Naive thymus-derived CD8-positive, alpha-beta T cell (primary cell): Measurements from ENCODE around the gene DCDC1. TPM values are rescaled to one million over a fixed set of nuclear protein-coding genes. Genes with fewer than 3 reads are reported as not detected.
"Not testable (repeated sequence)": the region's sequence is repeated elsewhere in the genome, so short reads cannot be mapped to it uniquely, and the experiment has no call there.

Source experiments
- ATAC-seq, 2 donors: fragments of 150-1000 bp; cut with Tn5 transposase in 1 of 2; sonication (Bioruptor Pico), chemical (Tn5 transposase) in 1 of 2; 1 replicate in 1 of 2; 2 replicates in 1 of 2; pipeline ENCODE4 v1.10.0; 2021; ENCODE audit warnings: mild to moderate bottlenecking in 2 of 2, moderate library complexity in 2 of 2
- POLR2A ChIA-PET: fragments of 350-600 bp; sonication (Branson Sonifier 250); formaldehyde crosslinking; loops from one replicate; lab custom pipeline; 2021; ENCODE audit warnings: antibody characterized with exemption; lab: Charles Lee
- DNase-seq, 10 donors: peaks; one replicate each; pipeline versions ENCODE4 v3.0.0 to v3.0.0-alpha.2; 2020 to 2022
- H3K27ac Mint-ChIP-seq, 10 donors: one replicate each; pipeline ENCODE4 v1.8.0; 2020 to 2022; ENCODE audit warnings: mild to moderate bottlenecking in 10 of 10, mixed read lengths in 10 of 10, moderate library complexity in 4 of 10, inconsistent platforms in 1 of 10
- H3K27me3 Mint-ChIP-seq, 5 donors: one replicate each; pipeline ENCODE4 v1.8.0; 2021 to 2022; ENCODE audit warnings: mixed read lengths in 5 of 5
- H3K36me3 Mint-ChIP-seq, 3 donors: one replicate each; pipeline ENCODE4 v1.8.0; 2020 to 2022; ENCODE audit warnings: mixed read lengths in 3 of 3, mild to moderate bottlenecking in 2 of 3, inconsistent platforms in 1 of 3
- H3K4me1 Mint-ChIP-seq, 4 donors: one replicate each; pipeline ENCODE4 v1.8.0; 2021 to 2022; ENCODE audit warnings: mixed read lengths in 4 of 4
- H3K4me3 Mint-ChIP-seq, 10 donors: one replicate each; pipeline ENCODE4 v1.8.0; 2020 to 2022; ENCODE audit warnings: mild to moderate bottlenecking in 10 of 10, mixed read lengths in 10 of 10, moderate library complexity in 6 of 10, inconsistent platforms in 1 of 10
- H3K9me3 Mint-ChIP-seq, 9 donors: one replicate each; pipeline ENCODE4 v1.8.0; 2020 to 2022; ENCODE audit warnings: mixed read lengths in 9 of 9, mild to moderate bottlenecking in 3 of 9, inconsistent platforms in 1 of 9, moderate library complexity in 1 of 9
- polyA plus RNA-seq, 3 donors: library from polyadenylated mRNA; unstranded; fragments of 300-500 nt; fragmentation: Illumina TruSeq; gene quantifications; one replicate each; pipeline ENCODE4 v1.2.3, GENCODE V29; 2021
- total RNA-seq, 8 experiments: library from RNA in 2 of 8; stranded (reverse) in 2 of 8; gene quantifications; one replicate each; pipeline ENCODE4 v1.2.3 and lab custom pipeline; 2021 to 2026

The DCDC1 gene
- total and polyA plus RNA-seq, 5 experiments from 2014 or later = 0.29 to 1.8 (median 0.46) TPM; not detected in 1

- peaks cover 0 to 3% (median 2%) of the 10 kb centered on the region in 5 donors for H3K27me3 Mint-ChIP-seq
- H3K4me1 Mint-ChIP-seq = peaks cover 0 to 5% (median 2%) of the 10 kb centered on the region in 4 donors
- POLR2A ChIA-PET = no interaction called here
- H3K9me3 Mint-ChIP-seq = peaks cover 0 to 7% (median 0%) of the 10 kb centered on the region in 9 donors
- H3K4me3 Mint-ChIP-seq = no peak overlapping the region
- ATAC-seq = no peak
- no peak overlapping the region for H3K27ac Mint-ChIP-seq
- no peak for DNase-seq
- H3K36me3 Mint-ChIP-seq = no peaks in the 10 kb centered on the region
These were observed 46.4 kb downstream of the DCDC1 start for GRCh38 chr11:31323145-31323544.

GRCh38 chr11:31321494-31321893, 48.0 kb downstream of the DCDC1 start:
- H3K4me1 Mint-ChIP-seq, ATAC-seq, DNase-seq, H3K27ac Mint-ChIP-seq, POLR2A ChIA-PET, H3K36me3 Mint-ChIP-seq, H3K4me3 Mint-ChIP-seq, H3K27me3 Mint-ChIP-seq, H3K9me3 Mint-ChIP-seq: not testable (repeated sequence)

- H3K27ac Mint-ChIP-seq = no peak overlapping the region
- no peaks in the 10 kb centered on the region for H3K9me3 Mint-ChIP-seq
- POLR2A ChIA-PET = no interaction called here
These were observed 65.8 kb downstream of the DCDC1 start for GRCh38 chr11:31303644-31304180.

GRCh38 chr11:31301549-31302510, 67.7 kb downstream of the DCDC1 start:
- H3K27ac Mint-ChIP-seq = no peak overlapping the region
- peaks cover 0 to under 1% (median 0%) of the 10 kb centered on the region in 3 donors for H3K36me3 Mint-ChIP-seq
- H3K27me3 Mint-ChIP-seq = peaks cover 0 to 8% (median 0%) of the 10 kb centered on the region in 5 donors
- no peaks in the 10 kb centered on the region for H3K9me3 Mint-ChIP-seq
- no peak for DNase-seq
- POLR2A ChIA-PET = no interaction called here
- no peak for ATAC-seq
- no peaks in the 10 kb centered on the region for H3K4me1 Mint-ChIP-seq
- H3K4me3 Mint-ChIP-seq = no peak overlapping the region

More at GRCh38 chr11:31303644-31304180, 65.8 kb downstream of the DCDC1 start:
- H3K27me3 Mint-ChIP-seq = no peaks in the 10 kb centered on the region
- DNase-seq (no peak), ATAC-seq (no peak)
- H3K4me3 Mint-ChIP-seq = no peak overlapping the region
- H3K4me1 Mint-ChIP-seq = no peaks in the 10 kb centered on the region
- no peaks in the 10 kb centered on the region for H3K36me3 Mint-ChIP-seq

- no peak overlapping the region for H3K4me3 Mint-ChIP-seq
- no peak for ATAC-seq
These were observed 74.2 kb downstream of the DCDC1 start for GRCh38 chr11:31295308-31295707.

GRCh38 chr11:31273527-31273926, 96.0 kb downstream of the DCDC1 start:
- peaks cover 0 to 29% (median 0%) of the 10 kb centered on the region in 3 donors for H3K36me3 Mint-ChIP-seq
- DNase-seq, ATAC-seq, H3K4me3 Mint-ChIP-seq, H3K27me3 Mint-ChIP-seq, POLR2A ChIA-PET, H3K4me1 Mint-ChIP-seq, H3K27ac Mint-ChIP-seq: not testable (repeated sequence)
- H3K9me3 Mint-ChIP-seq = peaks cover 0 to 46% (median 30%) of the 10 kb centered on the region in 9 donors

More at GRCh38 chr11:31295308-31295707, 74.2 kb downstream of the DCDC1 start:
- peaks cover 0 to 16% (median 6%) of the 10 kb centered on the region in 5 donors for H3K27me3 Mint-ChIP-seq
- H3K27ac Mint-ChIP-seq = no peak overlapping the region
- peaks cover 0 to 1% (median 0%) of the 10 kb centered on the region in 3 donors for H3K36me3 Mint-ChIP-seq
- H3K4me1 Mint-ChIP-seq = no peaks in the 10 kb centered on the region
- POLR2A ChIA-PET = no interaction called here
- H3K9me3 Mint-ChIP-seq = no peaks in the 10 kb centered on the region
- DNase-seq = no peak

GRCh38 chr11:31267720-31268119, 101.8 kb downstream of the DCDC1 start:
- ATAC-seq (no peak), DNase-seq (no peak)
- H3K36me3 Mint-ChIP-seq = peaks cover 0 to 14% (median 0%) of the 10 kb centered on the region in 3 donors
- H3K9me3 Mint-ChIP-seq = peaks cover 0 to 22% (median 15%) of the 10 kb centered on the region in 9 donors
- H3K27ac Mint-ChIP-seq = no peak overlapping the region
- no peak overlapping the region for H3K4me3 Mint-ChIP-seq
- POLR2A ChIA-PET = no interaction called here
- peaks cover 0 to 7% (median 2%) of the 10 kb centered on the region in 5 donors for H3K27me3 Mint-ChIP-seq
- H3K4me1 Mint-ChIP-seq = no peaks in the 10 kb centered on the region

DNA sequence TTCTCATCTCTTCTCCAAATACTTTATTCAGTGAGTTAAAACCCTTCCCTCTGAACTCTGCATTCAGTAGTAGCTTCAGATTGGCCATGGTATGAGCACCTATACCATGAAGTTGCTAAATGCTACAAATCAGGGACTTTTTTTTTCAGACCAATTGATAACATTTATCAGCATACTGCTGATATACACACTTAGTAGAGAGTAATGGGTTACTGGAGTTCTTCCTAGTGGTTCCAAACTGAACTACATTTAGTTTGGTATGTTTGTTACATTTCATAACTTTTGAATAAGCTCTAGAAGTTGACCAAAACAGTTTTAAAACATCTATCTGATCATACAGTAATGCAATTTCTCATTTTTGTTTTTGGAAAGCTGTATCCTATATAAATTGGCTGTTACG, 104.7 kb downstream of the DCDC1 start:
- Mint-ChIP-seq H3K27ac (no peak overlapping the region), H3K9me3 (peaks cover 0 to 3% (median 0%) of the 10 kb centered on the region in 9 donors)
- POLR2A ChIA-PET = no interaction called here

GRCh38 chr11:31262761-31263160, 106.8 kb downstream of the DCDC1 start:
- ATAC-seq = no peak
- Mint-ChIP-seq H3K27me3 (peaks cover 0 to 4% (median 1%) of the 10 kb centered on the region in 5 donors), H3K4me3 (no peak overlapping the region), H3K4me1 (no peaks in the 10 kb centered on the region), H3K9me3 (peaks cover 0 to 2% (median 0%) of the 10 kb centered on the region in 9 donors), H3K36me3 (no peaks in the 10 kb centered on the region), H3K27ac (no peak overlapping the region)
- no peak for DNase-seq
- POLR2A ChIA-PET = no interaction called here

More for the DNA sequence above, 104.7 kb downstream of the DCDC1 start:
- no peaks in the 10 kb centered on the region for H3K36me3 Mint-ChIP-seq
- no peak for ATAC-seq
- no peak for DNase-seq
- no peaks in the 10 kb centered on the region for H3K4me1 Mint-ChIP-seq
- no peak overlapping the region for H3K4me3 Mint-ChIP-seq
- H3K27me3 Mint-ChIP-seq = peaks cover 0 to 4% (median 1%) of the 10 kb centered on the region in 5 donors

- no peak for ATAC-seq
- Mint-ChIP-seq H3K9me3 (no peaks in the 10 kb centered on the region), H3K36me3 (no peaks in the 10 kb centered on the region), H3K4me1 (no peaks in the 10 kb centered on the region), H3K27ac (no peak overlapping the region), H3K27me3 (peaks cover 0 to 8% (median 1%) of the 10 kb centered on the region in 5 donors), H3K4me3 (no peak overlapping the region)
- DNase-seq = no peak
- POLR2A ChIA-PET = no interaction called here
These were observed 109.7 kb downstream of the DCDC1 start for GRCh38 chr11:31259797-31260196.

GRCh38 chr11:31254415-31254814, 115.1 kb downstream of the DCDC1 start:
- H3K27me3 Mint-ChIP-seq = peaks cover 5 to 18% (median 11%) of the 10 kb centered on the region in 5 donors
- H3K4me1 Mint-ChIP-seq = no peaks in the 10 kb centered on the region
- no peaks in the 10 kb centered on the region for H3K9me3 Mint-ChIP-seq
- H3K27ac Mint-ChIP-seq = no peak overlapping the region
- no peak overlapping the region for H3K4me3 Mint-ChIP-seq
- H3K36me3 Mint-ChIP-seq = no peaks in the 10 kb centered on the region
- ATAC-seq = no peak
- POLR2A ChIA-PET = no interaction called here
- DNase-seq = no peak

DNA sequence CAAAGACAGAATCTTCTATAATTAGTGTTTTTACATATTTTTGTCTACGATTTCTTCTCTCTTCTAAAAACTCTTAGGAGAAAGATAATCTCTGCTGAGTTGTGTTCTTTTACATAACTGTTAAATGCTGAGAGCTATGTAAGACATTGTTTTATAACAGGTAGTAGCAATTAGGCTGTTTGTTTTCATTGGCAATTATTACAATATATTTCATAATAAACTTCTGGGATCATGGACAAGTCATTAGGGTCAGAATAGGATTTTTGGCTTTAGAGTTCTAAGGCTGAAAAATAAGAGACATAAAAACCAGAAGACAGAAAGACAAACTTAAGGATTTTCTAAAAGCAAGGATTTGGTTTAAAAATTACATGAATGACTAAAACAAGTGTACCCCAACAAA, 120.8 kb downstream of the DCDC1 start:
- no peak overlapping the region for H3K27ac Mint-ChIP-seq
- no peaks in the 10 kb centered on the region for H3K9me3 Mint-ChIP-seq
- POLR2A ChIA-PET = no interaction called here
- peaks cover 6 to 18% (median 8%) of the 10 kb centered on the region in 5 donors for H3K27me3 Mint-ChIP-seq
- no peak overlapping the region for H3K4me3 Mint-ChIP-seq
- ATAC-seq = no peak
- no peaks in the 10 kb centered on the region for H3K36me3 Mint-ChIP-seq
- DNase-seq = no peak
- no peaks in the 10 kb centered on the region for H3K4me1 Mint-ChIP-seq

DNA sequence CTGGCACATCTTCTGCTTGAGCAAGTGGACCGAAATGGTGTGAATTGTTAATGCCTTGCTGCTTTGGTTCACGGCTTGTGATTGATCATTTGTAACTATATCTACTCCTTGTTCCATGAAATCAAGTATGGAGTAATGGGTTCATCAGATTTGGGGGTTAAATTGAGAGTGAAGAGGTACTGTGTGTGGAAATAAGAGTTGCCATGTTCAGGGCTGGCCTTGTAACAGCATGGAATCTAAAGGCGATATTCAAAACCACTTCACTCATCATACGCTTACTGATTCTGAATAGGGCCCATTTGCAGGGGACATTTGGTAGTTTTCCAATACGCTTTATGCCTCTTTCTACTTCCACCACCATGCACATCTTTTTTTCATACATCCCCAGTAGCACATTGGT, 122.2 kb downstream of the DCDC1 start:
- H3K4me3 Mint-ChIP-seq = no peak overlapping the region
- POLR2A ChIA-PET = no interaction called here
- H3K4me1 Mint-ChIP-seq = no peaks in the 10 kb centered on the region
- peaks cover 6 to 18% (median 8%) of the 10 kb centered on the region in 5 donors for H3K27me3 Mint-ChIP-seq
- no peak for ATAC-seq
- DNase-seq = no peak
- H3K36me3 Mint-ChIP-seq = no peaks in the 10 kb centered on the region
- no peak overlapping the region for H3K27ac Mint-ChIP-seq
- no peaks in the 10 kb centered on the region for H3K9me3 Mint-ChIP-seq
